Trophoblast cell (in vitro differentiated cells and primary cell): ENCODE results near the gene VRTN.
A peak's percentile ranks its signal among the peaks of the same experiment; 100 is the strongest.

Source experiments
- DNase-seq, 2 donors: peaks; one replicate each; pipeline ENCODE4 v3.0.0-alpha.2; 2016
- H2AFZ ChIP-seq: 2 replicates; pipeline ENCODE4 v1.6.1; 2013; ENCODE audit warnings: low read length, moderate library complexity, mild to moderate bottlenecking; ENCODE audit not compliant: insufficient read depth, poor library complexity
- H2AK5ac ChIP-seq: 2 replicates; pipeline ENCODE4 v1.6.1; 2013; ENCODE audit warnings: mild to moderate bottlenecking, low read length
- H2BK120ac ChIP-seq: 2 replicates; pipeline ENCODE4 v1.6.1; 2013; ENCODE audit warnings: low read length, mild to moderate bottlenecking, moderate library complexity; ENCODE audit not compliant: insufficient read depth, poor library complexity
- H2BK12ac ChIP-seq: 2 replicates; pipeline ENCODE4 v1.6.1; 2013; ENCODE audit warnings: mild to moderate bottlenecking, low read length, moderate library complexity
- H2BK5ac ChIP-seq: 2 replicates; pipeline ENCODE4 v1.6.1; 2013; ENCODE audit warnings: low read length, low read depth, moderate library complexity, mild to moderate bottlenecking; ENCODE audit not compliant: poor library complexity
- H3K14ac ChIP-seq: 2 replicates; pipeline ENCODE4 v1.6.1; 2013; ENCODE audit warnings: mild to moderate bottlenecking, low read length
- H3K18ac ChIP-seq: 2 replicates; pipeline ENCODE4 v1.6.1; 2013; ENCODE audit warnings: mild to moderate bottlenecking, low read length
- H3K23ac ChIP-seq: 2 replicates; pipeline ENCODE4 v1.6.1; 2013; ENCODE audit warnings: low read length
- H3K27ac ChIP-seq: 2 replicates; pipeline ENCODE4 v1.5.1; 2013; ENCODE audit warnings: low read depth, mild to moderate bottlenecking, inconsistent platforms, low read length, moderate library complexity
- H3K27me3 ChIP-seq: 2 replicates; pipeline ENCODE4 v1.6.1; 2013; ENCODE audit warnings: inconsistent platforms, mild to moderate bottlenecking, low read length, moderate library complexity; ENCODE audit not compliant: insufficient read depth
- H3K36me3 ChIP-seq, 2 experiments: 1 replicate in 1 of 2; 2 replicates in 1 of 2; pipeline ENCODE4 v1.6.1; 2013; ENCODE audit warnings: low read length in 2 of 2, mild to moderate bottlenecking in 2 of 2, moderate library complexity in 1 of 2; ENCODE audit not compliant: insufficient read depth in 2 of 2, control insufficient read depth in 1 of 2
- H3K4ac ChIP-seq: 2 replicates; pipeline ENCODE4 v1.6.1; 2013; ENCODE audit warnings: low read depth, mild to moderate bottlenecking, low read length, moderate library complexity
- H3K4me1 ChIP-seq, 2 experiments: 1 replicate in 1 of 2; 2 replicates in 1 of 2; pipeline ENCODE4 v1.6.1; 2013; ENCODE audit warnings: low read length in 2 of 2, mild to moderate bottlenecking in 2 of 2, moderate library complexity in 1 of 2; ENCODE audit not compliant: insufficient read depth in 2 of 2, control insufficient read depth in 1 of 2
- H3K4me2 ChIP-seq: 2 replicates; pipeline ENCODE4 v1.6.1; 2013; ENCODE audit warnings: inconsistent platforms, mild to moderate bottlenecking, low read length, moderate library complexity
- H3K4me3 ChIP-seq: 2 replicates; pipeline ENCODE4 v1.5.1; 2013; ENCODE audit warnings: mild to moderate bottlenecking, low read depth, low read length, inconsistent platforms
- H3K79me1 ChIP-seq: one replicate; pipeline ENCODE4 v1.6.1; 2013; ENCODE audit warnings: low read length
- H3K79me2 ChIP-seq: 2 replicates; pipeline ENCODE4 v1.6.1; 2013; ENCODE audit warnings: low read length, mild to moderate bottlenecking; ENCODE audit not compliant: control insufficient read depth, insufficient read depth, poor library complexity
- H3K9ac ChIP-seq: 2 replicates; pipeline ENCODE4 v1.6.1; 2013; ENCODE audit warnings: mild to moderate bottlenecking, low read length
- H3K9me3 ChIP-seq: 2 replicates; pipeline ENCODE4 v1.6.1; 2013; ENCODE audit warnings: low read depth, mild to moderate bottlenecking, control low read depth, inconsistent platforms, low read length; ENCODE audit not compliant: insufficient read depth
- H4K12ac ChIP-seq: 2 replicates; pipeline ENCODE4 v1.6.1; 2013; ENCODE audit warnings: low read depth, mild to moderate bottlenecking, low read length, moderate library complexity
- H4K8ac ChIP-seq: 2 replicates; pipeline ENCODE4 v1.6.1; 2013; ENCODE audit warnings: low read depth, mild to moderate bottlenecking, low read length, moderate library complexity
- H4K91ac ChIP-seq: one replicate; pipeline ENCODE4 v1.6.1; 2013; ENCODE audit warnings: low read depth, mild to moderate bottlenecking, low read length, moderate library complexity
- WGBS: extraction: QIAGEN DNeasy Blood & Tissue Kit; methylation state at CpG from one replicate; pipeline ENCODE4 v1.1.7; 2013; ENCODE audit warnings: missing lambda C conversion rate; ENCODE audit not compliant: insufficient read length, insufficient coverage; ENCODE audit errors: extremely low coverage; 5-methylcytosine and 5-hydroxymethylcytosine counted together

VRTN gene

GRCh38 chr14:74402401-74403251 is 54.4 kb downstream of the VRTN start:
- H2BK120ac ChIP-seq = no peak overlapping the region
- no peaks in the 10 kb centered on the region for H3K79me2 ChIP-seq
- H3K27ac ChIP-seq = no peak overlapping the region
- peaks cover 7 to 15% of the 10 kb centered on the region in 2 experiments for H3K4me1 ChIP-seq
- no peak overlapping the region for H3K9ac ChIP-seq
- no peak overlapping the region for H2BK12ac ChIP-seq
- H3K18ac ChIP-seq = no peak overlapping the region
- H4K12ac ChIP-seq = no peak overlapping the region
- no peak overlapping the region for H2AK5ac ChIP-seq
- no peaks in the 10 kb centered on the region for H3K27me3 ChIP-seq
- no peak overlapping the region for H3K23ac ChIP-seq
- H3K4ac ChIP-seq = no peak overlapping the region
- no peak overlapping the region for H4K8ac ChIP-seq
- no peaks in the 10 kb centered on the region for H3K36me3 ChIP-seq
- H3K4me2 ChIP-seq = no peak overlapping the region
- DNase-seq = peak in 1 of 2 donors; percentile 30
- H2AFZ ChIP-seq = no peak overlapping the region
- H3K14ac ChIP-seq = peak overlapping the region; percentile 8
- no peak overlapping the region for H2BK5ac ChIP-seq
- no CpG with 5 or more reads among the region's 10 CpGs for WGBS
- H3K79me1 ChIP-seq = no peaks in the 10 kb centered on the region
- H4K91ac ChIP-seq = peak overlapping the region; percentile 15
- H3K4me3 ChIP-seq = no peak overlapping the region
- no peaks in the 10 kb centered on the region for H3K9me3 ChIP-seq

- Histone ChIP-seq H3K23ac (no peak overlapping the region), H3K9me3 (peaks cover 2% of the 10 kb centered on the region), H3K4me2 (no peak overlapping the region), H3K79me1 (no peaks in the 10 kb centered on the region), H3K79me2 (no peaks in the 10 kb centered on the region), H2BK120ac (no peak overlapping the region), H2BK12ac (no peak overlapping the region), H3K4ac (no peak overlapping the region), H3K4me1 (peaks cover 7 to 15% of the 10 kb centered on the region in 2 experiments), H3K4me3 (no peak overlapping the region), H3K36me3 (no peaks in the 10 kb centered on the region), H2AFZ (no peak overlapping the region), H3K18ac (no peak overlapping the region), H3K14ac (no peak overlapping the region), H4K8ac (no peak overlapping the region), H3K9ac (no peak overlapping the region), H2AK5ac (no peak overlapping the region), H3K27me3 (no peaks in the 10 kb centered on the region), H2BK5ac (no peak overlapping the region), H3K27ac (no peak overlapping the region), H4K12ac (no peak overlapping the region), H4K91ac (no peak overlapping the region)
- no peak for DNase-seq
- no CpG with 5 or more reads among the region's 12 CpGs for whole genome bisulfite sequencing
Observed at GRCh38 chr14:74403619-74404417, 55.5 kb downstream of the VRTN start.

GRCh38 chr14:74404435-74404834 is 56.2 kb downstream of the VRTN start:
- WGBS = no CpG with 5 or more reads among the region's 7 CpGs
- Histone ChIP-seq H4K8ac (no peak overlapping the region), H3K27ac (no peak overlapping the region), H4K91ac (no peak overlapping the region), H3K14ac (no peak overlapping the region), H2BK5ac (no peak overlapping the region), H3K4ac (no peak overlapping the region), H3K4me2 (no peak overlapping the region), H3K9me3 (peaks cover 2% of the 10 kb centered on the region), H3K79me1 (no peaks in the 10 kb centered on the region), H3K18ac (no peak overlapping the region), H4K12ac (no peak overlapping the region), H2BK120ac (no peak overlapping the region), H3K4me1 (peaks cover 7 to 15% of the 10 kb centered on the region in 2 experiments), H2AFZ (no peak overlapping the region), H2AK5ac (no peak overlapping the region), H2BK12ac (no peak overlapping the region), H3K27me3 (no peaks in the 10 kb centered on the region), H3K9ac (no peak overlapping the region), H3K79me2 (no peaks in the 10 kb centered on the region), H3K4me3 (no peak overlapping the region), H3K36me3 (no peaks in the 10 kb centered on the region), H3K23ac (no peak overlapping the region)
- no peak for DNase-seq

- no peak overlapping the region for H3K4me3 ChIP-seq
- H4K91ac ChIP-seq = no peak overlapping the region
- no CpG with 5 or more reads among the region's 4 CpGs for WGBS
- H2AFZ ChIP-seq = no peak overlapping the region
- no peak overlapping the region for H3K4ac ChIP-seq
- no peak overlapping the region for H2BK5ac ChIP-seq
- no peak for DNase-seq
- H3K36me3 ChIP-seq = no peaks in the 10 kb centered on the region
- no peaks in the 10 kb centered on the region for H3K79me2 ChIP-seq
- peaks cover 7 to 13% of the 10 kb centered on the region in 2 experiments for H3K4me1 ChIP-seq
- H3K14ac ChIP-seq = no peak overlapping the region
- H3K27ac ChIP-seq = no peak overlapping the region
- H2BK120ac ChIP-seq = no peak overlapping the region
- H4K12ac ChIP-seq = no peak overlapping the region
- no peaks in the 10 kb centered on the region for H3K79me1 ChIP-seq
- H3K18ac ChIP-seq = no peak overlapping the region
- no peak overlapping the region for H4K8ac ChIP-seq
- no peak overlapping the region for H2BK12ac ChIP-seq
- no peak overlapping the region for H3K9ac ChIP-seq
- H3K9me3 ChIP-seq = peaks cover 2% of the 10 kb centered on the region
- H3K4me2 ChIP-seq = no peak overlapping the region
- H3K27me3 ChIP-seq = no peaks in the 10 kb centered on the region
- H3K23ac ChIP-seq = no peak overlapping the region
- no peak overlapping the region for H2AK5ac ChIP-seq
Observed at GRCh38 chr14:74405663-74406062, 57.4 kb downstream of the VRTN start.
